CD4-positive, alpha-beta T cell treated with Interleukin-10 for 1 hour (primary cell): ENCODE data around the gene ARHGAP22.
"Not testable (repeated sequence)": the region's sequence is repeated elsewhere in the genome, so short reads cannot be mapped to it uniquely, and the experiment has no call there.

ENCODE experiments used
- DNase-seq: peaks from one replicate; pipeline ENCODE4 v3.0.0-alpha.2; 2020

The ARHGAP22 gene

GRCh38 chr10:48604991-48605508, at the start of gene ARHGAP22:
Gene ARHGAP22 (minus strand): TSS chr10:48605073. CDS start chr10:48604796, 277 bp downstream.
- no peak for DNase-seq

GRCh38 chr10:48653944-48654698, 49.2 kb upstream of the ARHGAP22 start:
- DNase-seq, result no peak

- no peak for DNase-seq
Measured at GRCh38 chr10:48653347-48653746, 48.5 kb upstream of the ARHGAP22 start.

GRCh38 chr10:48652344-48652743, 47.5 kb upstream of the ARHGAP22 start:
- DNase-seq, result no peak

- no peak for DNase-seq
Measured at GRCh38 chr10:48651839-48652238, 47.0 kb upstream of the ARHGAP22 start.

- no peak for DNase-seq
Measured at GRCh38 chr10:48651293-48651692, 46.4 kb upstream of the ARHGAP22 start.

- DNase-seq, result no peak
Measured at GRCh38 chr10:48649349-48649944, 44.6 kb upstream of the ARHGAP22 start.

GRCh38 chr10:48648172-48648942, 43.5 kb upstream of the ARHGAP22 start:
- no peak for DNase-seq

GRCh38 chr10:48647073-48647472, 42.2 kb upstream of the ARHGAP22 start:
- not testable (repeated sequence) for DNase-seq

GRCh38 chr10:48645600-48645999, 40.7 kb upstream of the ARHGAP22 start:
- no peak for DNase-seq

- DNase-seq, result not testable (repeated sequence)
Measured at GRCh38 chr10:48641099-48641690, 36.3 kb upstream of the ARHGAP22 start.

GRCh38 chr10:48640326-48640725, 35.5 kb upstream of the ARHGAP22 start:
- DNase-seq, result no peak

- no peak for DNase-seq
Measured at GRCh38 chr10:48639632-48640031, 34.8 kb upstream of the ARHGAP22 start.

- no peak for DNase-seq
Measured at GRCh38 chr10:48638739-48639527, 34.1 kb upstream of the ARHGAP22 start.

GRCh38 chr10:48638158-48638557, 33.3 kb upstream of the ARHGAP22 start:
- no peak for DNase-seq

- DNase-seq, result no peak
Measured at GRCh38 chr10:48636901-48637300, 32.0 kb upstream of the ARHGAP22 start.

- no peak for DNase-seq
Measured at GRCh38 chr10:48636231-48636630, 31.4 kb upstream of the ARHGAP22 start.

GRCh38 chr10:48634984-48635557, 30.2 kb upstream of the ARHGAP22 start:
- no peak for DNase-seq

GRCh38 chr10:48634198-48634983, 29.5 kb upstream of the ARHGAP22 start:
- peak; percentile 13 for DNase-seq

- DNase-seq, result no peak
Measured at GRCh38 chr10:48633381-48634197, 28.7 kb upstream of the ARHGAP22 start.
